T-helper 2 cell treated with Interferon-gamma antibody and Interleukin-4, amounts not matched to agents 5 μg/mL and 100 μg/mL, for 36 hours (primary cell): Measurements from ENCODE around the gene HSP90AA1.
"Not testable (repeated sequence)": the region's sequence is repeated elsewhere in the genome, so short reads cannot be mapped to it uniquely, and the experiment has no call there.

Experiments
- DNase-seq: peaks from one replicate; pipeline ENCODE4 v3.0.0; 2021; ENCODE audit warnings: low spot score
- H3K27ac Mint-ChIP-seq: one replicate; pipeline ENCODE4 v1.8.0; 2021; ENCODE audit warnings: mild to moderate bottlenecking, mixed read lengths
- H3K27me3 Mint-ChIP-seq: one replicate; pipeline ENCODE4 v1.8.0; 2021; ENCODE audit warnings: low read depth, mixed read lengths
- H3K36me3 Mint-ChIP-seq: one replicate; pipeline ENCODE4 v1.8.0; 2021; ENCODE audit warnings: low read depth, mixed read lengths
- H3K4me1 Mint-ChIP-seq: one replicate; pipeline ENCODE4 v1.8.0; 2021; ENCODE audit warnings: low read depth, mixed read lengths
- H3K4me3 Mint-ChIP-seq: one replicate; pipeline ENCODE4 v1.8.0; 2022; ENCODE audit warnings: mild to moderate bottlenecking, moderate library complexity, mixed read lengths
- H3K9me3 Mint-ChIP-seq: one replicate; pipeline ENCODE4 v1.8.0; 2021; ENCODE audit warnings: mixed read lengths

HSP90AA1 gene

GRCh38 chr14:102086972-102087761 is at the start of gene HSP90AA1:
TSS of gene HSP90AA1 (minus strand) at chr14:102087044. CDS start at chr14:102086378, 666 bp downstream.
- peak; percentile 96 for DNase-seq
- H3K4me1 Mint-ChIP-seq: peaks cover 49% of the 10 kb centered on the region
- peaks cover 41% of the 10 kb centered on the region for H3K36me3 Mint-ChIP-seq
- no peaks in the 10 kb centered on the region for H3K9me3 Mint-ChIP-seq
- H3K27ac Mint-ChIP-seq: peak within 1 kb of the TSS; percentile 97
- H3K4me3 Mint-ChIP-seq: peak within 1 kb of the TSS; percentile 93
- no peaks in the 10 kb centered on the region for H3K27me3 Mint-ChIP-seq

GRCh38 chr14:102135456-102135855 is 48.6 kb upstream of the HSP90AA1 start:
- H3K4me3 Mint-ChIP-seq, DNase-seq, H3K4me1 Mint-ChIP-seq, H3K9me3 Mint-ChIP-seq, H3K27me3 Mint-ChIP-seq, H3K27ac Mint-ChIP-seq, H3K36me3 Mint-ChIP-seq: not testable (repeated sequence)

- H3K9me3 Mint-ChIP-seq, H3K4me3 Mint-ChIP-seq: not testable (repeated sequence)
Measured at GRCh38 chr14:102134719-102135118, 47.9 kb upstream of the HSP90AA1 start.

GRCh38 chr14:102134021-102134420 is 47.2 kb upstream of the HSP90AA1 start:
- H3K9me3 Mint-ChIP-seq, H3K4me3 Mint-ChIP-seq, H3K4me1 Mint-ChIP-seq, H3K36me3 Mint-ChIP-seq, H3K27ac Mint-ChIP-seq, DNase-seq, H3K27me3 Mint-ChIP-seq: not testable (repeated sequence)

More at GRCh38 chr14:102134719-102135118, 47.9 kb upstream of the HSP90AA1 start:
- DNase-seq, H3K36me3 Mint-ChIP-seq, H3K4me1 Mint-ChIP-seq, H3K27ac Mint-ChIP-seq, H3K27me3 Mint-ChIP-seq: not testable (repeated sequence)

GRCh38 chr14:102131741-102132140 is 44.9 kb upstream of the HSP90AA1 start:
- Mint-ChIP-seq H3K9me3 (no peaks in the 10 kb centered on the region), H3K27me3 (no peaks in the 10 kb centered on the region), H3K4me3 (no peak overlapping the region), H3K4me1 (no peaks in the 10 kb centered on the region), H3K27ac (no peak overlapping the region), H3K36me3 (peaks cover 5% of the 10 kb centered on the region)
- DNase-seq: no peak

GRCh38 chr14:102126807-102127455 is 40.1 kb upstream of the HSP90AA1 start:
- no peaks in the 10 kb centered on the region for H3K4me1 Mint-ChIP-seq
- H3K27me3 Mint-ChIP-seq: no peaks in the 10 kb centered on the region

GRCh38 chr14:102125546-102125945 is 38.7 kb upstream of the HSP90AA1 start:
- Mint-ChIP-seq H3K9me3 (no peaks in the 10 kb centered on the region), H3K4me3 (no peak overlapping the region), H3K27me3 (no peaks in the 10 kb centered on the region), H3K27ac (no peak overlapping the region), H3K36me3 (no peaks in the 10 kb centered on the region), H3K4me1 (no peaks in the 10 kb centered on the region)
- DNase-seq: no peak

More at GRCh38 chr14:102126807-102127455, 40.1 kb upstream of the HSP90AA1 start:
- no peaks in the 10 kb centered on the region for H3K9me3 Mint-ChIP-seq
- H3K36me3 Mint-ChIP-seq: no peaks in the 10 kb centered on the region
- H3K27ac Mint-ChIP-seq: no peak overlapping the region
- no peak overlapping the region for H3K4me3 Mint-ChIP-seq
- no peak for DNase-seq

- H3K27ac Mint-ChIP-seq: no peak overlapping the region
- H3K4me3 Mint-ChIP-seq: no peak overlapping the region
- H3K27me3 Mint-ChIP-seq: no peaks in the 10 kb centered on the region
- H3K4me1 Mint-ChIP-seq: no peaks in the 10 kb centered on the region
- H3K36me3 Mint-ChIP-seq: no peaks in the 10 kb centered on the region
- DNase-seq: no peak
- no peaks in the 10 kb centered on the region for H3K9me3 Mint-ChIP-seq
Measured at GRCh38 chr14:102124419-102124818, 37.6 kb upstream of the HSP90AA1 start.

GRCh38 chr14:102121567-102121966 is 34.7 kb upstream of the HSP90AA1 start:
- peaks cover 5% of the 10 kb centered on the region for H3K9me3 Mint-ChIP-seq
- no peak for DNase-seq
- no peaks in the 10 kb centered on the region for H3K27me3 Mint-ChIP-seq
- H3K4me3 Mint-ChIP-seq: no peak overlapping the region
- no peaks in the 10 kb centered on the region for H3K36me3 Mint-ChIP-seq
- H3K4me1 Mint-ChIP-seq: no peaks in the 10 kb centered on the region
- no peak overlapping the region for H3K27ac Mint-ChIP-seq

- no peak for DNase-seq
- Mint-ChIP-seq H3K4me1 (no peaks in the 10 kb centered on the region), H3K9me3 (peaks cover 5% of the 10 kb centered on the region), H3K36me3 (no peaks in the 10 kb centered on the region), H3K4me3 (no peak overlapping the region), H3K27ac (no peak overlapping the region), H3K27me3 (no peaks in the 10 kb centered on the region)
Measured at GRCh38 chr14:102120888-102121287, 34.0 kb upstream of the HSP90AA1 start.

GRCh38 chr14:102117852-102118251 is 31.0 kb upstream of the HSP90AA1 start:
- Mint-ChIP-seq H3K27ac (no peak overlapping the region), H3K27me3 (no peaks in the 10 kb centered on the region), H3K4me1 (no peaks in the 10 kb centered on the region), H3K9me3 (peaks cover 5% of the 10 kb centered on the region), H3K36me3 (no peaks in the 10 kb centered on the region), H3K4me3 (no peak overlapping the region)
- DNase-seq: no peak

- Mint-ChIP-seq H3K4me1 (no peaks in the 10 kb centered on the region), H3K4me3 (no peak overlapping the region)
- no peak for DNase-seq
Measured at GRCh38 chr14:102116361-102117180, 29.7 kb upstream of the HSP90AA1 start.

GRCh38 chr14:102111101-102111500 is 24.3 kb upstream of the HSP90AA1 start:
- no peak overlapping the region for H3K4me3 Mint-ChIP-seq
- peaks cover 5% of the 10 kb centered on the region for H3K27me3 Mint-ChIP-seq
- no peak for DNase-seq
- no peaks in the 10 kb centered on the region for H3K36me3 Mint-ChIP-seq
- H3K4me1 Mint-ChIP-seq: no peaks in the 10 kb centered on the region
- peaks cover 7% of the 10 kb centered on the region for H3K9me3 Mint-ChIP-seq
- H3K27ac Mint-ChIP-seq: no peak overlapping the region

More at GRCh38 chr14:102116361-102117180, 29.7 kb upstream of the HSP90AA1 start:
- H3K36me3 Mint-ChIP-seq: no peaks in the 10 kb centered on the region
- no peak overlapping the region for H3K27ac Mint-ChIP-seq
- no peaks in the 10 kb centered on the region for H3K27me3 Mint-ChIP-seq
- peaks cover 5% of the 10 kb centered on the region for H3K9me3 Mint-ChIP-seq

- H3K9me3 Mint-ChIP-seq, DNase-seq, H3K4me1 Mint-ChIP-seq, H3K27me3 Mint-ChIP-seq, H3K27ac Mint-ChIP-seq, H3K36me3 Mint-ChIP-seq, H3K4me3 Mint-ChIP-seq: not testable (repeated sequence)
Measured at GRCh38 chr14:102109332-102109731, 22.5 kb upstream of the HSP90AA1 start.
